B cell (primary cell): ENCODE measurements around the gene WNK1. TPM values are rescaled to one million over a fixed set of nuclear protein-coding genes. Genes with fewer than 3 reads are reported as not detected.

ENCODE experiments used
- ATAC-seq: fragments of 200-7000 bp; cut with Tn5 transposase; one replicate; pipeline ENCODE4 v1.10.0; 2021; ENCODE audit warnings: low read depth, mild to moderate bottlenecking, moderate number of reproducible peaks, moderate library complexity
- CTCF ChIA-PET: fragments of 350-600 bp; sonication (Branson Sonifier 250); formaldehyde crosslinking; loops from one replicate; lab custom pipeline; 2021; ENCODE audit warnings: antibody characterized with exemption, inconsistent platforms; lab: Charles Lee
- POLR2A ChIA-PET: fragments of 350-600 bp; sonication (Branson Sonifier 250); formaldehyde crosslinking; loops from one replicate; lab custom pipeline; 2021; ENCODE audit warnings: antibody characterized with exemption; lab: Charles Lee
- DNase-seq: peaks from one replicate; pipeline ENCODE4 v3.0.0; 2013
- H2AFZ ChIP-seq: 2 replicates; pipeline ENCODE4 v1.6.1; 2012; ENCODE audit warnings: mild to moderate bottlenecking, low read depth, low read length; ENCODE audit not compliant: insufficient read depth, poor library complexity, severe bottlenecking
- H3K27ac ChIP-seq, 2 donors: 1 replicate in 1 of 2; 2 replicates in 1 of 2; pipeline ENCODE4 v1.5.1; 2012 to 2013; ENCODE audit warnings: low read length in 2 of 2, mild to moderate bottlenecking in 2 of 2, moderate library complexity in 1 of 2
- H3K27me3 ChIP-seq, 4 experiments: fragments of 200-600 bp in 1 of 4; sonication (generic) in 1 of 4; replicated peaks in 1 of 4; 1 replicate in 2 of 4; 2 replicates in 2 of 4; pipeline versions ENCODE4 v1.6.1 to v1.7.0; 2013 to 2016; ENCODE audit warnings: low read length in 3 of 4, mild to moderate bottlenecking in 2 of 4, mixed read lengths in 1 of 4, moderate library complexity in 1 of 4; ENCODE audit not compliant: insufficient read depth in 4 of 4, control insufficient read depth in 3 of 4; ENCODE audit errors: control extremely low read depth in 1 of 4
- H3K36me3 ChIP-seq, 2 experiments: replicated peaks in 1 of 2; 1 replicate in 1 of 2; 2 replicates in 1 of 2; pipeline versions ENCODE4 v1.6.1 to v1.7.1; 2013; ENCODE audit warnings: low read length in 1 of 2; ENCODE audit not compliant: insufficient read depth in 2 of 2, control insufficient read depth in 1 of 2; ENCODE audit errors: control extremely low read depth in 1 of 2, extremely low read depth in 1 of 2
- H3K4me1 ChIP-seq, 2 donors: fragments of 200-600 bp in 1 of 2; sonication (generic) in 1 of 2; 1 replicate in 1 of 2; 2 replicates in 1 of 2; pipeline versions ENCODE4 v1.5.1 to v1.6.1; 2013 to 2017; ENCODE audit warnings: low read length in 2 of 2; ENCODE audit not compliant: control insufficient read depth in 2 of 2, insufficient read depth in 2 of 2
- H3K4me2 ChIP-seq: replicated peaks from 2 replicates; pipeline ENCODE3; 2012; ENCODE audit warnings: mild to moderate bottlenecking, low read depth, low read length; ENCODE audit not compliant: poor library complexity, severe bottlenecking
- H3K4me3 ChIP-seq, 5 experiments: fragments of 200-600 bp in 1 of 5; sonication (generic) in 1 of 5; 1 replicate in 3 of 5; 2 replicates in 2 of 5; pipeline versions ENCODE4 v1.5.1 to v1.7.0; 2011 to 2016; ENCODE audit warnings: low read length in 4 of 5, mild to moderate bottlenecking in 4 of 5, low read depth in 2 of 5, control low read depth in 1 of 5, moderate library complexity in 1 of 5; ENCODE audit not compliant: insufficient read depth in 1 of 5; ENCODE audit errors: control extremely low read depth in 1 of 5, extremely low read depth in 1 of 5
- H3K79me2 ChIP-seq: fragments of 200-600 bp; sonication (generic); one replicate; pipeline ENCODE4 v1.6.0; 2016; ENCODE audit warnings: low read length; ENCODE audit not compliant: control insufficient read depth, insufficient read depth
- H3K9ac ChIP-seq: fragments of 200-600 bp; sonication (generic); 2 replicates; pipeline ENCODE4 v1.6.1; 2017; ENCODE audit warnings: mild to moderate bottlenecking, low read length, moderate library complexity
- H3K9me3 ChIP-seq, 3 donors: one replicate each; pipeline versions ENCODE4 v1.6.1 to v1.7.1; 2013; ENCODE audit warnings: low read length in 2 of 3; ENCODE audit not compliant: control insufficient read depth in 2 of 3, insufficient read depth in 1 of 3; ENCODE audit errors: control extremely low read depth in 1 of 3
- H4K20me1 ChIP-seq: 2 replicates; pipeline ENCODE4 v1.6.0; 2012; ENCODE audit warnings: mild to moderate bottlenecking, low read length; ENCODE audit not compliant: insufficient read depth, control insufficient read depth, poor library complexity, severe bottlenecking
- H3K27ac Mint-ChIP-seq: one replicate; pipeline ENCODE4 v1.8.0; 2021; ENCODE audit warnings: mixed read lengths
- H3K27me3 Mint-ChIP-seq: one replicate; pipeline ENCODE4 v1.8.0; 2021; ENCODE audit warnings: mixed read lengths
- H3K4me1 Mint-ChIP-seq: one replicate; pipeline ENCODE4 v1.8.0; 2021; ENCODE audit warnings: mixed read lengths
- H3K4me3 Mint-ChIP-seq: one replicate; pipeline ENCODE4 v1.8.0; 2021; ENCODE audit warnings: mixed read lengths
- H3K9me3 Mint-ChIP-seq: one replicate; pipeline ENCODE4 v1.8.0; 2022; ENCODE audit warnings: mixed read lengths; ENCODE audit not compliant: insufficient read depth
- CTCF ChIP-seq: fragments of 200-600 bp; IDR thresholded peaks from one replicate; pipeline ENCODE4 v1.8.0; 2022; ENCODE audit warnings: antibody characterized with exemption, mild to moderate bottlenecking
- EZH2 ChIP-seq: IDR thresholded peaks from 2 replicates; pipeline ENCODE4 v1.6.1; 2012; ENCODE audit warnings: borderline replicate concordance, low read depth, mild to moderate bottlenecking, moderate library complexity, low read length; ENCODE audit not compliant: insufficient read depth, poor library complexity, severe bottlenecking
- WGBS: methylation state at CpG from one replicate; pipeline ENCODE4 v1.1.5; 2013; ENCODE audit warnings: missing lambda C conversion rate; ENCODE audit not compliant: insufficient coverage; 5-methylcytosine and 5-hydroxymethylcytosine counted together
- intact Hi-C: fragments of 100-400 bp; cut with micrococcal nuclease; formaldehyde crosslinking; loops from one replicate; pipeline ENCODE4 v1.10.0; 2022
- polyA plus RNA-seq: library from polyadenylated mRNA; depleted of rRNA; stranded (reverse); fragments of >200 nt; gene quantifications from 2 replicates; pipeline ENCODE4 v1.2.3, GENCODE V29; 2012
- total RNA-seq, 2 donors: library from RNA; stranded (reverse); fragments of 120-200 nt in 1 of 2; gene quantifications; 1 replicate in 1 of 2; 2 replicates in 1 of 2; pipeline versions ENCODE4 v1.2.3 to v1.2.4, GENCODE V29; 2013 to 2022

The WNK1 gene
- total and polyA plus RNA-seq, 2 donors (not counting 1 experiment from before 2014, with no cell fraction given) = 43.9 to 188 TPM

DNA sequence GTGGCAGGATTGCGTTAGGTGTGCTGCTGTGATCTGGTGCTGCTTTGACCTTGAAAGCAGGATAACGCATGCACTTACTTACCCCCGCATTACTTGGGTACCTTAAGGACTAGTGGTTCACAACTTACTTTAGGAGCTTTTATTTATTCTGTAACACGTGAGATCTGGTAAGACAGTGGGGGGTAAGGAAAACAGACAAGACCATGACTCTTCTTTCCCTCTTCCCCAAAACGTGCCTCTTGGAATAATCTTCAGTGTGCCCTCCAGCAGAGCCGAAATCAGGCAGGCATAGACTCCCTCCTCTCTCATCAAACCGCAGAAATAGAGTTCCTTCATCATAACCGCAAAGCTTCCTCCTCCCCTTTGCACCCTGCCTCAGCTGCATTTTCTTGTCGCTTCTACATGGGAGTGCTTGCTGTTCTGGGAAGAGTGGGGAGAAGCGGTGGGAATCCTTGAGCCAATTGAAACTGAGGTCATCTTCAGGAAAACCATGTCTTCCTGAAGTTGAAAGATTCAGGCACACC lies 153.7 kb downstream of the WNK1 start:
- intact Hi-C loops = no loop called here
- H3K9me3 ChIP-seq = no peaks in the 10 kb centered on the region
- POLR2A ChIA-PET = no interaction called here
- peaks cover 5% of the 10 kb centered on the region for H4K20me1 ChIP-seq
- Mint-ChIP-seq H3K27me3 (no peaks in the 10 kb centered on the region), H3K4me1 (peaks cover 16% of the 10 kb centered on the region), H3K9me3 (no peaks in the 10 kb centered on the region), H3K4me3 (no peak overlapping the region), H3K27ac (peak overlapping the region; percentile 34)
- H3K4me1 ChIP-seq = peaks cover 0 to 8% of the 10 kb centered on the region in 2 donors
- CTCF ChIA-PET = interaction anchor here (1.2 to 2.3 kb wide), 2 partner anchors 90 to 336 kb away, joined by 3 to 5 read pairs; no protein-coding TSS in a partner anchor
- ATAC-seq = no peak
- H3K79me2 ChIP-seq = no peaks in the 10 kb centered on the region
- no peak for TF ChIP-seq CTCF
- no peak for TF ChIP-seq EZH2
- 88% methylated on average over 4 of the region's 10 CpGs for WGBS
- no peak overlapping the region for H3K27ac ChIP-seq
- H3K4me3 ChIP-seq = no peak overlapping the region
- peaks cover 1 to 90% of the 10 kb centered on the region in 2 experiments for H3K36me3 ChIP-seq
- H2AFZ ChIP-seq = no peak overlapping the region
- no peak for DNase-seq
- H3K27me3 ChIP-seq = no peaks in the 10 kb centered on the region
- H3K4me2 ChIP-seq = no peak overlapping the region
- no peak overlapping the region for H3K9ac ChIP-seq

DNA sequence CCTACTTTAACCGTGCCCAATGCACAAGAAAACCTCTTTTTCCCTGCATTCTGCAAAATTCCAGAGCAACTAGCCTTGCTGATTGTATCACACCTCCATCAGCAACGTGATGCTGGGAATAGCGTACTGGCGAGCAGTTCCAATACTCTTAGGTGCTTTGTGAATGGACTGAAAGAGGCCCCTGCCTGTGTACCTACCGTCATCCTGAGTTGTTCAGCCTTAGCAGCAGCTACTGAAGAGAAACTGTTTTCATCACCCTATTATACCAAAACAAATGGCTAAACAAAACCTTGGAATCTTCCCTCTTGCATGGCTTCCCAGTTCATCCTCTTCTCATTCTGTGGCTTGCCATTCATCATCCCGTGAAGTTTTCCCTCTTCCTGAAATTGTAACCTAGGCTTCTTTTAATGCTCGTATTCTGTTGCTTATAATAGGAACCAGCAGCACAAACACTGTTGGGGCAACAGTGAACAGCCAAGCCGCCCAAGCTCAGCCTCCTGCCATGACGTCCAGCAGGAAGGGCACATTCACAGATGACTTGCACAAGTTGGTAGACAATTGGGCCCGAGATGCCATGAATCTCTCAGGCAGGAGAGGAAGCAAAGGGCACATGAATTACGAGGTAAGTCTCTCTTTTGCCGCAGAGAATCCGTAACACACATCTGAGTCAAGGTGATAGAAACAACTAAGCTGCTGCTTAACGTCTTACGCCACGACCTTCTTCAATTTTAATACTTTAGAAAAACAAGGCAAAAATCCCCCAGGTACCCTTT lies 155.2 kb downstream of the WNK1 start:
- no peaks in the 10 kb centered on the region for H3K27me3 ChIP-seq
- no peak overlapping the region for H2AFZ ChIP-seq
- H3K4me1 ChIP-seq = peaks cover 0 to 8% of the 10 kb centered on the region in 2 donors
- Mint-ChIP-seq H3K27ac (peak overlapping the region; percentile 59), H3K4me1 (peaks cover 16% of the 10 kb centered on the region), H3K9me3 (no peaks in the 10 kb centered on the region), H3K27me3 (no peaks in the 10 kb centered on the region), H3K4me3 (no peak overlapping the region)
- intact Hi-C loops = no loop called here
- peaks cover 5% of the 10 kb centered on the region for H4K20me1 ChIP-seq
- no peak overlapping the region for H3K4me2 ChIP-seq
- no peaks in the 10 kb centered on the region for H3K79me2 ChIP-seq
- H3K27ac ChIP-seq = no peak overlapping the region
- POLR2A ChIA-PET = no interaction called here
- 76% methylated on average over 15 of the region's 16 CpGs for WGBS
- H3K4me3 ChIP-seq = no peak overlapping the region
- CTCF ChIA-PET = interaction anchor here (0.6 to 2.3 kb wide), 2 partner anchors 106 to 338 kb away, joined by 3 to 5 read pairs; no protein-coding TSS in a partner anchor
- peaks cover 5 to 82% of the 10 kb centered on the region in 2 experiments for H3K36me3 ChIP-seq
- DNase-seq (no peak), ATAC-seq (no peak)
- TF ChIP-seq EZH2 (no peak), CTCF (no peak)
- H3K9me3 ChIP-seq = no peaks in the 10 kb centered on the region
- no peak overlapping the region for H3K9ac ChIP-seq
